ENCODE measurements around the gene TMIE.

- no peak for TF ChIP-seq REST (IDR thresholded peaks at IDR 0.05; ENCODE audit: insufficient read depth in 1 of 2, low read depth in 2 of 2, low read length in 1 of 2)
- TF ChIP-seq, protein P1, sequence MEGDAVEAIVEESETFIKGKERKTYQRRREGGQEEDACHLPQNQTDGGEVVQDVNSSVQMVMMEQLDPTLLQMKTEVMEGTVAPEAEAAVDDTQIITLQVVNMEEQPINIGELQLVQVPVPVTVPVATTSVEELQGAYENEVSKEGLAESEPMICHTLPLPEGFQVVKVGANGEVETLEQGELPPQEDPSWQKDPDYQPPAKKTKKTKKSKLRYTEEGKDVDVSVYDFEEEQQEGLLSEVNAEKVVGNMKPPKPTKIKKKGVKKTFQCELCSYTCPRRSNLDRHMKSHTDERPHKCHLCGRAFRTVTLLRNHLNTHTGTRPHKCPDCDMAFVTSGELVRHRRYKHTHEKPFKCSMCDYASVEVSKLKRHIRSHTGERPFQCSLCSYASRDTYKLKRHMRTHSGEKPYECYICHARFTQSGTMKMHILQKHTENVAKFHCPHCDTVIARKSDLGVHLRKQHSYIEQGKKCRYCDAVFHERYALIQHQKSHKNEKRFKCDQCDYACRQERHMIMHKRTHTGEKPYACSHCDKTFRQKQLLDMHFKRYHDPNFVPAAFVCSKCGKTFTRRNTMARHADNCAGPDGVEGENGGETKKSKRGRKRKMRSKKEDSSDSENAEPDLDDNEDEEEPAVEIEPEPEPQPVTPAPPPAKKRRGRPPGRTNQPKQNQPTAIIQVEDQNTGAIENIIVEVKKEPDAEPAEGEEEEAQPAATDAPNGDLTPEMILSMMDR (IDR thresholded peaks at IDR 0.05) = no peak
Observed at GRCh38 chr3:46669191-46669999, 31.8 kb upstream of the TMIE start.
